NK-92 (cell line): ENCODE results near the gene MED14.
"Not testable (repeated sequence)": the region's sequence is repeated elsewhere in the genome, so short reads cannot be mapped to it uniquely, and the experiment has no call there.

Experiments used
- DNase-seq: peaks from one replicate; lab custom pipeline; 2025; ENCODE audit not compliant: unreplicated experiment; lab: John Stamatoyannopoulos, UW

Gene MED14

DNA sequence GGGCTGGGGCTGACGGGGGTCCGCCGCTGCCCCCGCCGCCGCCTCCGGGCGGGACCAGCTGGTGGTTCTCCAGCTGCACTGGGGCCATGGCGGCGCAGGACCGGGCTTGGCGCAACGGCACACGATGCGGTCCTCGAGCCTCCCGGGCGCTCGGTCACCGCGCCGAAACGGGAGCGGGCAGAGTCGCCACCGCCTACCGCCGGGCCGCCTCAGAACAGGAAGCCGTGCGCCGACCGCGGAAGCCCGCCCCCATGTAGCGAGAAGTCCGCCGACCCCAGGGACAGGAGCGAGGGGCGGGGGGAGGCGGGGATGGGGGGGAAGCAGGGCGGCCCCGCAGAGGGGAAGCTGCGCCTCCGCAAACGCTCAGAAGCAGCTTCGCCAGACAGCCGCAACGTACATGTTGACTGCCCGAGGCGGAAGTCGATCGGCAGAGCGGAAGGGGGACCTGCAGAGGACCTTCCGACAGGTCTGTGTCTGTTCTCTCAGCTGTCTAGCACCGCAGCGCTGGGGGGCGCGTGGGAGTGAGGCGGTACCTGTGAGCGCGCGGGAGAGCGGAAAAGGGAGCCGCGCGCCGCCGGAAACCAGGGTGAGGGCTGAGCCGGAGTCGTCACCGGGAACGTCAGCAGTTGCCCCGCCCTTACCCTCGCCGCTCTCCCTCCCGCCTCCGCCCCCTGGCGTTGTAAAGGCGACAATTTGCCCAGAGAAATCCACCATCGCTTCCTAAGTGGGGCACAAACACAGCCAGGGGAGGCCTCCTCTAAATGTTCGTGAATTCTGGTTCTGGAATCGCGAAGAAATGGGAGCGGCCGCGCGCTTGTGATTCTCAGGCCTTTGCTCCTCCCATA lies at the start of gene MED14:
MED14 (minus strand) TSS at position 218 of the 845 bp plus-strand sequence; CDS start at position 88, 130 bp downstream.
- DNase-seq = peak; percentile 75

DNA sequence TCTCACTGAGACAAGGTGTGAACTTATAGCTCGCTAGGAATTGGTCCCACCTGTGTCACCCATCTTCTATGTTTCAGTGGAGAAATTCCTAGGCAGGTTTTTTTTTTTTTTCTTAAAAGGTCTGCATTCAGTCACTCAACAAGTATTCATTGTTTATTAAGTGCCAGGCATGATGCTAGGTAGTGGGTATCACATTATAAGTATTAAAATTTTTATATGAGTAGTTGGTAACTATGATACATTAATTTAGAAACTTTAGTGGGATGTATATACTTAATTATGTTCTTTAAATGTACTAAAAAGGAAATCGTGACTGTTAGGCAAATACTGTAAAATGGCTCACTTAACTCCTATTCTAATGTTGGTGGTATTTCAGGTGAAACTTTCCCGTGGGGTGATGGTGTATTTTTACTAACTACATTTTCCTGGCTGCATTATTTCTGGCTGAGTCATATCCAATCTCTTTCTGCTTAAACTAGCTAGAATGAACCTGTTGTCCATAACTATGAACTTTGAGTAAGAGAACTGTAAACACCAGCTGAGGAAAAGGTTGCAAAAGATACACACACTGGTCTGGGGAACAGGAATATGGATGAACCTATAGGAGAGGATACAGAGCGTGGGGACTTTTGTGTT lies 49.3 kb upstream of the MED14 start:
- no peak for DNase-seq

DNA sequence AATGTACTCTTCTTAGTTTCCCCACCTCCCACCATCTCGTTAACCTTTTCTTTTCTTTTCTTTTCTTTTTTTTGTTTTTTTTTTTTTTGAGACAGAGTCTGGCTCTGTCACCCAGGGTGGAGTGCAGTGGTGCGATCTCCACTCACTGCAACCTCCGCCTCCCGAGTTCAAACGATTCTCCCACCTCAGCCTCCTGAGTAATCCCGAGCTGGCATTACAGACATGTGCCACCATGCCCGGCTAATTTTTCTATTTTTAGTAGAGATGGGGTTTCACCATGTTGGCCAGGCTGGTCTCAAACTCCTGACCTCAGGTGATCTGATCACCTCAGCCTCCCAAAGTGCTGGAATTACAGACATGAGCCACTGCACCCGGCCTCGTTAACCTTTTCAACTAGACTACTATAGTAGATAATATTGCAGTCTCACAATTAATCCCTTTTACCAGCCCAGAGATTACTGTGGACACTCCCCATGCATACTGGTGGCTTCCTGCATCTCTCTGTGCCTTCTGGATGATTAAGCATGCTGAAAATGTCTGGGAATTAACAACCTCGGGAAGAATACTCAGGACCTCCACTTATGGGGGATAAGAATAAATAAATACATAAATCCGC lies 47.4 kb upstream of the MED14 start:
- DNase-seq = not testable (repeated sequence)

DNA sequence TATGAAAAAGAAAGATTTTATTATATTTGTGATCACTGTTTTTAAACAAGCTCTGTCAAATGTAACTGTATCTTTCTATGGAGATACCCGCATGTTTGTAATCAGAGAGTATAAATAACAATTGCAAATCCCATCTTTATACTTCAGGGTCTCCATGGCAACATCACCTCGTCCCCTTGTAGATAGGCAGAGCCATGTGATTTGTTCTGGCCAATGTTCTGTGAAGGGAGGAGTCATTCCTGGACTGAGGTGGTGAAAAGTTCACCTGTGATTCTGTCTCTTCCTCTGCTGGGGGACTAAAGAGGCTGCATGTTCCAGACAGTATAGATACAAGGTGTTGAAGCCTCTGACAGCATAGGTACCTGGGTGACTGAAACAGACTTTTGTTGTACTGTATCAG lies 45.6 kb upstream of the MED14 start:
- DNase-seq = no peak

DNA sequence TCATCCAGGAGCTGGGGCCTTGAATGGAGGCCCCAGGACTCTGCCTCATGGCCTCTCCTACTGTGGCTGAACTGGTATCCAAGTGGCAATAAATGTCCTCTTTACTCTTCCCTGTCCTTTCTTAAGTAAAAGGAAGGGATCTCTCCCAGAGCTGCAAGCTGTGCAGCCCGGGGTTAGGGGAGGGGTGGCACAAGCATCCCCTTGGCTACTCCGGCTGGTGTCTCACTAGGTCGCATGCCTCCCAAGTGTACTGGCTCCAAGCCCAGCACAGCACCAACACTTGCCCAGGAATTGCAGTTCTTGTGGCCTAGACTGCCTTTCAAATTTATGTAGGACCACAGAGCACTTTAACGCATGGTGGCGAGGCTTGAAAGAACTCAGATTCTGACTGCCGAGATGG lies 44.7 kb upstream of the MED14 start:
- DNase-seq = no peak

DNA sequence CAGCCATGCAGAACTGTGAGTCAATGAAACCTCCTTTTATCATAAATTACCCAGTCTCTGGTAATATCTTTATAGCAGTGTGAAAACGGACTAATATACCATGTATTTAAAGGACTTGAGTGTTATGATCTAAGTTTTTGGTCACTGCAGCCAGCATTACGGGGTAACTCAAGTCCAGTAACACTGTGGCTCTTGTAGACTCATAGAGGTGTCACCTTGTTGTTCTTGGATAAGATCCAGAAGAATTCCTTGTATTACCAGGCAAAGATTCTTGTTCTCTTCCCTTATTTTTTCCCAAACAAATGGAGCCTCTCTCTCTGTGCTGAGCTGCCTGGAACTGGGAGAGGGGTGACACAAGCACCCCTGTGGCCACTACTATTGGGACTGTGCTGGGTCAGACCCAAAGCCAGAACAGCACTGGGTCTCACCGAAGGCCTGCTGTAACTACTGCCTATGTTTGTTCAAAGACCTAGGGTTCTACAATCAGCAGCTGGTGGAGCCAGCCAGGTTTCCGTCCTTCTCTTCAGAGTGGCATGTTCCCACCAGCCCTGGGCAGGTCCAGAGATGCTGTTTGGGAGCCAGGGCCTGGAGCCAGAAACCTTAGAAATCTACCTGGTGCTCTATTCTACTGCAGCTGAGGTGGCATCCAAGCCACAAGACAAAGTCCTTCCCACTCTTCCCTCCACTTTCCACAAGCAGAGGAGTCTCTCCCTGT lies 43.7 kb upstream of the MED14 start:
- DNase-seq = no peak

DNA sequence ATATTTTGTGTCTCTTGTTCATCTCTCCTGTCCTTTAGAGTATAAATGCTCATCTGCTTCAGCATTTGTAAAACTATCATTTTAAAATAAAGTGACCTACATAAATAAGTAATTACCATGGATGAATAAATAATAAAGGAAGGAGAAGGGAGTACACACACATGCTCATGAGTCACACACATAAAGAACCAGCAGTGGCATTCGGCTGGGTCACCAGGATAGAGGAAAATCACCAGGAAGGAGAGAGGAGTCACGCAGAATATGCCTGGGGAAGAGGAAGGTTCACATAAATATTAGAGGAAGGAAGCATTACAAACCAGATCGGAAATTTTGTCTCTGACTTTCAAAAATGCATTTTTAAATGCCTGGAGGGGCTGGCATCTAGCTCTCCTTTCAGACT lies 38.5 kb upstream of the MED14 start:
- no peak for DNase-seq

DNA sequence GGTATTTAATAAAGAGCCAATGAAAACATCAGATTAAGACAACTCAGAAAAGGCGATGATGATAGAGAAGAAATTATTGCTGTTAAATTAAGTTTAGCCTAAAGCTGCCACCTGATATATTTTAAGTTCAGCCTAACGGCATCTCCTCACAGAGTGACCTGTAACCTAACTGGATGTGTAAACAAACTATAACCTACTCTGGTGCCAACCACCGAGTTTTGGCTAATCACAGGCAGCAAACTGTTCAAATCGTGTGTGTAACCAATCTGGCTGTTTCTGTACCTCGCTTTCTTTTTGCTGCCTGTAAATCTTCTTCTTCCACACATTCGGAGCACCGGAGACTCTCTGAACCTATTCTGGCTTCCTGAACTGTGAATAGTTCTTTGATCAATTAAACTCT lies 37.8 kb upstream of the MED14 start:
- DNase-seq = no peak

DNA sequence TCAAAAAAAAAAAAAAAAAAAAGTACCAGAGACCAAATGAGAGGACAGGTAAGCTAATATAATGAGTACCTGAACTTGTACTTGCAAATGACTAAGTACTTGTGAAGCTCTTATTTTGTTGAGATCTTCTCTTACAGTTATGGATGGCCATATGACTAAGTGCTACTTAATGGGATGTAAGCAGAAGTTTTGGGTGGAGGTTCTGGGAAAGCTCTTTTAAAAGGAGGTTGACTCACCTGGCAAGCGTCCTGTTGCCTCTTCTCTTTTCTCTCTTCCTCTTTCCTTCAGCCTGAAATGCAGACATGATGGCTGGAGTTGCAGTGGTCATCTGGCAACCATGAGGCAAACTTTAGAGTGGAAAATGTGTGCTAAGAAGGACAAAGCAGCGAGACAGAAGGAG lies 36.9 kb upstream of the MED14 start:
- no peak for DNase-seq

DNA sequence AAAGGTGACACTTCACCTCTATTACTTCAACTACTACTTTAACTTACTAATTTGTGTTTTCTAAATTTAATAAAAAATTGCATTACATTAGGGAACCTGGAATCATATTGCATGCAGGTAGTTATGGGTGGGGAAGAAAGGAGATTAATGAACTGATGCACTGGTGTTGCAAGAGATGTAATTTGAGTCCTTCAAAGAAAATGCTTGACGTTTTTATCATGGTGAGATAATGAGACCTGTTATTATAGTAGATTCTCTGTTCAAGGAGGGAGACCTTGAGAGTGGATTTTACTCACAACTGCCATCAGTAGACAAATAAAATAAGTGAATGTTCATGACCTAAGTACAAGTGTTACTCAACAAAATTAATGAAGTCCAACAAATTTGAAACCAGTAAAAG lies 26.4 kb upstream of the MED14 start:
- DNase-seq = no peak

DNA sequence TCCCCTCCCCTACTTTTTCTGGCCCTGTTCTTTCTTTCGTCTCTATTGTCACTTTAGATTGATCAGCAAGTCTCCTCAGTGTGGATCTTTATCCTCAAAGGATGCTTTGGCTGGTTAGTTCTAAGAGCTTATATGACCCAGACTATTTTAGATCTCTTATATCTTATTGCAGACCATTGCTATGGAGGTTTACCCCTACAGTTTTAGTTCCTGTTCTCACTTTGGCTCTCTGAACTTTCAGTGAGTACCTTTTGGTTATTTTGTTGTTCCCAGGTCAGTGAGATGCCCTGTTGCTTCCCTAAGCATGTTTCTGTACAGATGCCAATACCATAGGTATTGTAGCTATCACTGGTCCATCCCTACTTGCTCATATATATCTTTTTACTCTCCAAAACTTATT lies 24.0 kb upstream of the MED14 start:
- DNase-seq = no peak

DNA sequence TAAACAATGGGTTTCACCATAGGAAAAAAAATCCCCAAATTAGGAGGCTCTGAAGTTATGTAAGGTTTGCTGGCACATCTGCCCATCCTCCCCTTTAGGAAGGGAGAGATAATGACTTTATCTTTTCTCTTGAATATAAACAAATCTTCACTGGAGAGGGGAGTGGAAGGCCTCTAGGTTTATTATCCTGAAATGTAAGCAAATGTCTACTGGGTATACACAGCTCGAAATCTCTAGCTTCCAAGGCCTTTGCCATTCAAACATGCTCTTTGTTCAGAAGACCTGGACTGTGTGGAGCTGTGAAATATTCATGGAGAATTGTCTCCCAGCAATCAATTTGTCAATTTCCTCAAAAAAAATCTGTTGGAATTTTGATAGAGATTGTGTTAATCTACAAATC lies 21.7 kb upstream of the MED14 start:
- DNase-seq = no peak

DNA sequence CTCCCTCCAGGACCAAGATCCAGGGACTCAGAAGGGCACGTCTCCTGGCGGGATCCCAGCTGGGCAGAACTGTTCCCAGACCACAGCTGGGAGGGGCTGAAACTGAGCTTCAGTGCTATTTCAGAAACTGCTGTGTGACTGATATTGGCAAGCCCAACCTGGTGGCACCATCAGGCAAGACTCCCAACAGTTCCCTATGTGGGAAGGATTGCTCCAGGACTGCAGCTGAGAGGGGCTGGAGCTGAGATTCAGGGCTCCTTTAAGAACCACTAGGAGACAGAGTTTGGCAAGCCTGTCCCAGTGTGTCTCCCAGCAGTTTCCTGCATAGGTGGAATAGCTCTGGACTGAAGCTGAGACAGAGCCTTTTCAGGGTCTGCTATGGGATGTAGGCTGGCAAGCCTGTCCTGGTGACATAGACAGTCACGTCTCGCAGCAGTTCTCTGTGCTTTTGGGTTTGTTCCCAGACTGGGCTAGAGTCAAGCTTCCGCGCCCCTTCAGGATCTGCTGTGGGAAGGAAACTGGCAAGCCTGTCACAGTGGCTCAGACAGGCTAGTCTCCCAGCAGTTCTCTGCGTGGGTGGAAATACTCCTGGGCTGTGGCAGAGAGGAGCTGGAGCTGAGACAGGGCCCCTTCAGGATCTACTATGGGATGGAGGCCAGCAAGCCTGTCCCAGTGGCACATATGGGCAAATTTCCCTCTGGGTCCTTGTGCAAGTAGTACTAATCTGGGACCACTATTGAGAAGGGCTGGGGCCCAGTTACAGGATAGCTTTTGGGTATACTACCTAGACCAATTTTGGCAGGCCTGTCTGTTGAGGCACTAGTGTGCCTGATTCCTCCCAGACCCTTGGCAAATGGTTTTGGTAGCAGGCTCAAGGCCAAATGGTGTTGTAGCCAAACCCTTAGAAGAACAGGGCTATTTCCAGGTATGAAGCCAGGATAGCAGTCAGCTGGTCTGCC lies 20.2 kb upstream of the MED14 start:
- DNase-seq = no peak

DNA sequence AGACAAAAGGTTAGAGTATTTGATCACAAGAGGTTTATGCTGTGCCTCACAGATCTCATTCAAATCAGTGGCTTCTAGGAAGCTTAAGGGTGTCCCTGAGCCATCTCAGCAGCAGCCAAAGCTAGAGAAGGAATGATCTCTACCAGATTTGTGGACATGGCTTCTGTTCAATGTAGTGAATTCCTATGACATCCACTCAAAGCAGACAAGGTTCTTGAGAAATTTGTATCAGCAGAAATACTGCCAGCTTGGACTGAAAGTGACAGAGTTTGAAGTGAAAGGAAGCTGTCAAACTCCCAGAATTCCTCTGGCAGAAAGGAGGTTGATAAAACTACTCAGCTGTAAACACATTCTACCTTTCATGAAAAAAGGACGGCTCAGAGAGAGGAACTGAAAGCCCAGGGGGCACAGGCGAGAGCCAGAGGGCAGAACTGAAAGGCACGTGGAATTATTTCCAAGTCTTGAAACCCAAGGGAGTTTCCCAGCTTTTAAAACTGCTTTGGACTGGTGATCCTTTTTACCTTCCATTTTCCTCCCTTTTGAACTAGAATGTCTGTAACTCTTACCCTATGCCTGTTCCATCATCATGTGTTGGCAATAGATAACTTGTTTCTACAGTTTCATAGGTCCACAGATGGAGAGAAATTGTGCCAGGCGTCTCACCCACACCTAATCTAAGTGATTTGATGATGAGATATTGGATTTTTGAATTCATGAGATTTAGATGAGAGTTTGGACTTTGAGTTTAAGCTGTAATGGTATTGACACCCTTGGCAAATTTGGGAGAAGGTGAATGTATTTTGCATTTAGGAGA lies 14.5 kb upstream of the MED14 start:
- no peak for DNase-seq

DNA sequence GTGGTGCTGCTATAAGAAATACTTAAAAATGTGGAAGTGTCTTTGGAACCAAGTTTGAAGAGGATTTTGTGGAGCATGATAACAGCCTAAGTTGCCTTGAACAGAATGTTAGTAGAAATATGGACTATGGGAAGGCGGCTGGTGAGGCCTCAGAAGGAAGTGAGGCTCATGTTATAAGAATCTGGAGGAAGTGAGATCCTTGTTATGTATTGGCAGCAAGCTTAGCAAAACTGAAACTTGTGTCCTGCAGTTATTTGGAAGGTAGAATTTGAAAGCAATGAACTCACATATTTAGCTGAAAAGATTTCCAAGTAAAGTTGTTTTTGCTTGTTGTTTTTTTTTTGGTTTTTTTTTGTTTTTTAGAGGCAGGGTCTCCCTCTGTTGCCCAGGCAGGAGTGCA lies 13.6 kb upstream of the MED14 start:
- DNase-seq = no peak

DNA sequence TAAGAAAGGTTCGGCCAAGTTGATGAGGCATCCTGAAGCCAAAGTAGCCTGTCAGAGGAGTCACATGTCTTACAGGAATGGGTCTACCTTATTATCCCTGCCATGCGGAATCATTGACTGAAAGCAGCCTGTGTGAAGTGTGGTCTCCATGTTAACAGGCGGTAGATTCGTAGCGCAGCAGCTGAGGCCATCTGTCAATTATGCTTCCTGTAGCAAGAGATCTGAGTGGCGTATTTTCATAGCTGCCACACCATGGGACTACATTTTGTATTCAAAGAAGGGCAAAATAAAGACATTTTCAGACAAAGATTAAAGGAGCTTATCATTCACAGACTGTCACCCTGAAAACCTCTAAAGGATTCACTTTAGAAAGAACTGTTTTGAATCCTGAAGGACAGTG lies 11.2 kb upstream of the MED14 start:
- DNase-seq = no peak

DNA sequence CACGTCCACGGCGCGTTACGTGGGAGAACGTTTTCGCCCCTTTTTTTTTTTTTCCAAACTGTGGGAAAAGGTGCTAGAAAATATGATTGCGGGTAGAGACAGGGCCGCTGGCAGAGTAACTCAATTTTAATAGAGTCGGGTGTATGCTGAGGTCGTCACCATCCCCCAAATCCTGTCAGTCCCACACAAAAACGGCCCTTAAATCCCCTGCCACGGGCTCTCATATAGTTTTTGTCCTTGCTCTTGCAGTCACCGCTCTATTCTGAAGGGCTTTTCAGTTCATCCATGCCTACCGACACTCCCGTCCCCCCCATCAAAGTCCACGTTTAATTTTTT lies 796 bp upstream of the MED14 start:
- DNase-seq = no peak

DNA sequence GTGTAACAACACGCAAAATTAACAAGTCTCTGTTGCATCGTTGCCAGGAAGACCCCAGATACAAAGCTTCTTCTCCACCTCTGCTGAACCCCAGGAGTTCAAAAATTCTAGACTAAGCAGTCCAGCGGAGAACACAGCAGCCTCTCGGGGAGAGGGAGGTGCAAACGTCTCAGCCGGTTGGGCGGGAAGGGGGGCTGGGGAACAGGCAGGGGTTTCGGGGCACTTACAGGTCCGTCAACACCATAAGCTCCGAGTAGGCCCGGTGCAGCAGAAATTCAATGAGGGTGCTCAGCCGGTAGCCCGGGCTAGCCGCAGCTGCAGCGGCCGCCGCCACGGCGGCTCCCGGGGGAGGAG lies 394 bp downstream of the MED14 start:
- no peak for DNase-seq

DNA sequence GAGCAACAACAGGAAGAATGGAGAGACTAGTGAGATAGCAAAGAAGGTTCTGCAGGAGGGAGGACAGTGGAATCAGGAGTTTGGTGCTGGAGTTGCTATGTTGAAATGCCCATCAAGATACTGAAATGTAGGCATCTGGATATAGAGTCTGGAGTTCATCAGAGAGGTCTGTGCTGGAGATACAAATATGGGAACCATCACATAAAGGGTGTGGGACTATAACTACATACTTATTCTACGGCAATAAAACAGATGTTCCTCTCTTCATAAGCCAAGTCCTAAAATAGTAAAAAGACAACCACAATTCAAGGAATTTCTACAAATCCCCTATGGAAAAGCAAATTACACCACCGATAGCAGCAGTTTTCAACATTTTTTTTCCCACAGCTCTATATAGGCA lies 1.6 kb downstream of the MED14 start:
- no peak for DNase-seq

DNA sequence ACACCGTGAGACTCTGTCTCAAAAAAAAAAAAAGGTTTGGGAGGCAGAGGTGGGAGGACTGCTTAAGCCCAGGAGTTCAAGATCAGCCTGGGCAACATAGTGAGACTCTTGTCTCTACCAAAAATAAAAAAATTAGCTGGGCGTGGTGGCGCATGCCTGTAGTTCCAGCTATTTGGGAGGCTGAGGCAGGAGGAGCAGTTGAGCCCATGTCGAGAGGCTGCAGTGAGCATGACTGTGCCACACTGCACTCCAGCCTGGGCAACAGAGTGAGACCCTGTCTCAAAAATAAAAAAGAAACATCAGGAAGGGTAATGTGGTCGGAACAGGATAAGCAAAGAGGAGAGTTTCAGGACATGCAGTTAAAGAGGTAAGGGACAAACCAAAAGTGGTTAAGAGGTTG lies 2.8 kb downstream of the MED14 start:
- DNase-seq = not testable (repeated sequence)
